ENCODE data around the gene CXorf66. TPM values are rescaled to one million over a fixed set of nuclear protein-coding genes. Genes with fewer than 3 reads are reported as not detected.

Gene CXorf66
- total RNA-seq, 1 donor from 2014 or later: not detected

DNA sequence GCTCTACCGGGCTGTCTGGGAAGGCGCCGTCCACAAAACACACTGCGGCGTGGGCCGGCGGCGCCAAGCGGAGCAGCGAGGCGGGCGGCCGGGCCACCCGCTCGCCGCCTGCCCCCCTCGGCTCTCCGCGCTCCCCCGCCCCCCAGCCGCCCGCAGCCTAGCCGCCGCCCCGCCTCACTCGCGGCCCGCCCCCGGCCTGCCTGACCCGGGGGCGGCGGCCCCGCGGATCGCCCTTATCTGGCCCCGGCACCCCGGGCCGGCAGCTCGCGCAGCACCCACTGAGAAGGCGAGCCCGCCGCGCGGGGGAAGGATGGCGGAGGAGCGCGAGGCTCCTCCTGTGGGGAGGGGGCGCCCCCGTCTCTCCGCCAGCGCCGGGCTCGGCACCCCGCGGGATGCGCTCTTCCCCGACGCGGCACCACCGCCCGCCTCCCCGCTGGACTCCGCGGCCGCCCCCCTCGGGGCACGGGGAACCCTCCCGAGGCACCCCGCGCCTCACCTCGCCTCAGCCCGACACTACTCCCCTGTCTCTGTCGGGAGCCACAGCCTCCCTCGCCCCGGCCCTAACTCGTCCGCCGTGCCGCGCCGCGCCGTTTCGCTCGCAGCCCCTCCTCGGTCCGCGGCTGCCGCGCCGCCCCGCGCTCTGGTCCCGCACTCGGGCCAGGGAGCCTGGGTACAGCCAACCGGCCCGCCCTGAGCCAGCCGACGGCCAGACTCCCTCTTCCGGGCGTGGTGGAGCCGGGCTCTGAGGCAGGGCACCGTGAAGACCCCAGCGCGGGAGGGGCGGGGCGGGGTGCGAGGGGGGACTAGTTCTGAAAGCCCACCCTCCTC is 33.0 kb downstream of the CXorf66 start:
- peak; percentile 49 for DNase-seq (ENCODE audit: low spot score)
- Mint-ChIP-seq H3K4me1 (ENCODE audit: unreplicated experiment) (peaks cover 15% of the 10 kb centered on the region), H3K9me3 (ENCODE audit: unreplicated experiment) (no peaks in the 10 kb centered on the region), H3K4me3 (ENCODE audit: unreplicated experiment) (peak overlapping the region; percentile 92), H3K27me3 (ENCODE audit: unreplicated experiment) (no peaks in the 10 kb centered on the region), H3K27ac (ENCODE audit: unreplicated experiment) (no peak overlapping the region), H3K36me3 (ENCODE audit: low read depth, unreplicated experiment) (no peaks in the 10 kb centered on the region)
- TF ChIP-seq, protein P1, sequence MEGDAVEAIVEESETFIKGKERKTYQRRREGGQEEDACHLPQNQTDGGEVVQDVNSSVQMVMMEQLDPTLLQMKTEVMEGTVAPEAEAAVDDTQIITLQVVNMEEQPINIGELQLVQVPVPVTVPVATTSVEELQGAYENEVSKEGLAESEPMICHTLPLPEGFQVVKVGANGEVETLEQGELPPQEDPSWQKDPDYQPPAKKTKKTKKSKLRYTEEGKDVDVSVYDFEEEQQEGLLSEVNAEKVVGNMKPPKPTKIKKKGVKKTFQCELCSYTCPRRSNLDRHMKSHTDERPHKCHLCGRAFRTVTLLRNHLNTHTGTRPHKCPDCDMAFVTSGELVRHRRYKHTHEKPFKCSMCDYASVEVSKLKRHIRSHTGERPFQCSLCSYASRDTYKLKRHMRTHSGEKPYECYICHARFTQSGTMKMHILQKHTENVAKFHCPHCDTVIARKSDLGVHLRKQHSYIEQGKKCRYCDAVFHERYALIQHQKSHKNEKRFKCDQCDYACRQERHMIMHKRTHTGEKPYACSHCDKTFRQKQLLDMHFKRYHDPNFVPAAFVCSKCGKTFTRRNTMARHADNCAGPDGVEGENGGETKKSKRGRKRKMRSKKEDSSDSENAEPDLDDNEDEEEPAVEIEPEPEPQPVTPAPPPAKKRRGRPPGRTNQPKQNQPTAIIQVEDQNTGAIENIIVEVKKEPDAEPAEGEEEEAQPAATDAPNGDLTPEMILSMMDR (IDR thresholded peaks at IDR 0.05; ENCODE audit: unreplicated experiment): no peak

DNA sequence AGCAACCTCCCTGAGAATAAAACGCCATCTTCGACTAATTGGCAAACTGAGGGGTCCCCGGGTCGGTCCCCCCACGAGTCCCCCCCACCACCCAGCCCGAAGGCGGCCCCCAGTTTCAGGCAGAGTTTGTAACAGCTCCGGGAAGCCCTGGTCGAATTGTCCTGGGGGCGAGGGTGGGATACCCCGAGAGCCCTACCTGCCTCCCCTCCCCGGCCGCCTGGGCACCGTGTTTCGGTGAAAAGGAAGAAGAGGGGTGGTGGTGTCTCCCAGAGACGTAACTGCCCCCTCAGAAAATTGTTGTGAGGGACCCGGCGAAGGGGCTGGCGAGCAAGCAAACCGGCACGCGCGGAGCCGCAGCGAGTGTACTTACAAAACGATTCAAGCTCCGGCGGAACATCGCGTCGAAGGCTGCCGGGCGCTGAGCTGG is 33.7 kb downstream of the CXorf66 start:
- DNase-seq (ENCODE audit: low spot score): no peak
- H3K27ac Mint-ChIP-seq (ENCODE audit: unreplicated experiment): no peak overlapping the region

DNA sequence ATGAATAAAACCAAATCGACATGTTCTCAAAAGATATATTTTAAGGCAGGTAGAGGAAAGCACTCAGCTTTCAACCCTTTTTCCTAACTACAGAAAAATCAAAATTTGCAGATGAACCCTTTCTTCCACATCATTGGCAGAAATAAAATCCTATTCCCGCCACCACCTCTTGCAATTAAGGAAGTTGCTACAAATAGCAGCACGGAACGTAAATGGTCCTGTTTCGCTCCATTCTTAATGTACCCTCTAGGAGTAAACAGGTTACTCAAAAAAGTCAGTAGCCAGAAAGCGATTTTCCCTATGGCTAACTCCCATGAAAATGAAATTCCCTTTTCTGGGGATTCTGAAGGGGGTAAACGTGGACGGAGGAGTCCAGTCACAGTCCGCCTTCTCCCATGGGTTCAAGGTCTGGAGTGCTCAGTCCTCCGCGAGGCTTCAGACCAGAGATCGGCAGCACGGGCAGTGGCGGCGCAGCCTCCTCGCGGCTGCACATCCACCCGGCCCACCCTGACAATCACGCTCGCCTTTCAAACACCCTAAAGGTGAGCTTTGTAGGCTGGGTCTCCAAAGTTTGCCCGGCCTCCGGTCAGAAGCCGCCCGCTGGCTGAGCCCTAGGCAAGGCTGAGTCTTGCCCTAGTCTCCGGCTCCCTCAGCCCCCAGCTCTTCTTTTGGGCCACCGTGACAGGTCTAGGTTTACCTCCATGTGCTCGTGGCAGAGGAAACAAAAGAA is 34.2 kb downstream of the CXorf66 start:
- TF ChIP-seq, protein P1 (IDR thresholded peaks at IDR 0.05; ENCODE audit: unreplicated experiment): no peak
- DNase-seq (ENCODE audit: low spot score): peak; percentile 11
- Mint-ChIP-seq H3K4me3 (ENCODE audit: unreplicated experiment) (peak overlapping the region; percentile 90), H3K4me1 (ENCODE audit: unreplicated experiment) (peaks cover 15% of the 10 kb centered on the region), H3K27ac (ENCODE audit: unreplicated experiment) (no peak overlapping the region), H3K9me3 (ENCODE audit: unreplicated experiment) (no peaks in the 10 kb centered on the region), H3K36me3 (ENCODE audit: low read depth, unreplicated experiment) (no peaks in the 10 kb centered on the region), H3K27me3 (ENCODE audit: unreplicated experiment) (no peaks in the 10 kb centered on the region)

More for the DNA sequence above, 33.7 kb downstream of the CXorf66 start:
- Mint-ChIP-seq H3K9me3 (ENCODE audit: unreplicated experiment) (no peaks in the 10 kb centered on the region), H3K4me1 (ENCODE audit: unreplicated experiment) (peaks cover 15% of the 10 kb centered on the region), H3K36me3 (ENCODE audit: low read depth, unreplicated experiment) (no peaks in the 10 kb centered on the region), H3K27me3 (ENCODE audit: unreplicated experiment) (no peaks in the 10 kb centered on the region), H3K4me3 (ENCODE audit: unreplicated experiment) (peak overlapping the region; percentile 90)
- TF ChIP-seq, protein P1 (IDR thresholded peaks at IDR 0.05; ENCODE audit: unreplicated experiment): no peak

DNA sequence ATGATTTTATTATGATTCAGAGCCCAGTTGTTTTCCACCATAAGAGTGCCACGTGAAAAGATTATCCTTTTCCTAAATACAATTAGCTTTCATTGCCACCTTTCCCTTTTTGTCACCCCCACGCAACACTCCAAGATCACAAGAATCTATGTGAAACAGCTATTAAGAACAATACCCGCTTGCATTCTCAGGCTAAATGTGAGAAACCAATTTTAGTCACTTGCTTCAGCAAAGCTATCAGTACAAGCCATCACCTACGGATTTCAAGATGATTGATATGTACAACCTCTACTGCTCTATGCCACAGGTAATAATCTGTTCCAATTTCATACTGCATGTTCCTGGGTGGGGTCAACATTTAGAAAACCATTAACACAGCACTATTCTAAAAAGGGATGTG is 34.9 kb downstream of the CXorf66 start:
- H3K4me1 Mint-ChIP-seq (ENCODE audit: unreplicated experiment): peaks cover 15% of the 10 kb centered on the region
- H3K9me3 Mint-ChIP-seq (ENCODE audit: unreplicated experiment): no peaks in the 10 kb centered on the region
- no peaks in the 10 kb centered on the region for H3K36me3 Mint-ChIP-seq (ENCODE audit: low read depth, unreplicated experiment)
- no peak overlapping the region for H3K27ac Mint-ChIP-seq (ENCODE audit: unreplicated experiment)
- H3K4me3 Mint-ChIP-seq (ENCODE audit: unreplicated experiment): peak overlapping the region; percentile 90
- no peaks in the 10 kb centered on the region for H3K27me3 Mint-ChIP-seq (ENCODE audit: unreplicated experiment)
- no peak for DNase-seq (ENCODE audit: low spot score)
- TF ChIP-seq, protein P1 (IDR thresholded peaks at IDR 0.05; ENCODE audit: unreplicated experiment): no peak

DNA sequence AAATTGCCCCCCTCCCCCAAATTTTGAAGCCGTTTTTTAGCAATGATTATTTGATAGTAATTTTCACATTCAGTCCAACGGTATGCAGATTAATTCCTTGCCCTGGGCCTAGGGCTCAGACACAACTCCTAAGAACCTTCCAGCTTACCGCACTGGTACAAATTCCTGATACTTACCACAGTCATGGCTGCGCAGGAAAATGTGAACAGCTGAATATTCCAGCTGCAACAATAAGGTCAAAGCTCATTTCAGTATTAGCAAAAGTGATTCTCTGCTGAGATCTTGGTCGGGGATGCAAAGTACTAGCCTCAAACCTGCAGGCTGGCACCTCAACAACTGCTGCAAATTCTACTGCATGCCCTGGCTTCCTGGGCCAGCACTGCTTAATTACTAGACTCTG is 35.4 kb downstream of the CXorf66 start:
- no peak for DNase-seq (ENCODE audit: low spot score)
- H3K4me1 Mint-ChIP-seq (ENCODE audit: unreplicated experiment): peaks cover 15% of the 10 kb centered on the region
- H3K27me3 Mint-ChIP-seq (ENCODE audit: unreplicated experiment): no peaks in the 10 kb centered on the region
- TF ChIP-seq, protein P1 (IDR thresholded peaks at IDR 0.05; ENCODE audit: unreplicated experiment): no peak
- no peaks in the 10 kb centered on the region for H3K36me3 Mint-ChIP-seq (ENCODE audit: low read depth, unreplicated experiment)
- no peaks in the 10 kb centered on the region for H3K9me3 Mint-ChIP-seq (ENCODE audit: unreplicated experiment)
- H3K27ac Mint-ChIP-seq (ENCODE audit: unreplicated experiment): no peak overlapping the region
- peak overlapping the region; percentile 90 for H3K4me3 Mint-ChIP-seq (ENCODE audit: unreplicated experiment)
